Nephron (organoid): Measurements from ENCODE around the gene LRPAP1.
A peak's percentile ranks its signal among the peaks of the same experiment; 100 is the strongest.

Source experiments
- H3K27ac Mint-ChIP-seq, 3 experiments: 2 replicates each; pipeline ENCODE4 v1.8.0; 2020; ENCODE audit warnings: mixed read lengths in 3 of 3, mild to moderate bottlenecking in 2 of 3, moderate library complexity in 1 of 3
- H3K27me3 Mint-ChIP-seq: 2 replicates; pipeline ENCODE4 v1.8.0; 2021; ENCODE audit warnings: low read depth, mild to moderate bottlenecking, moderate library complexity, mixed read lengths
- H3K36me3 Mint-ChIP-seq: 2 replicates; pipeline ENCODE4 v1.8.0; 2020; ENCODE audit warnings: low read depth, mixed read lengths
- H3K4me1 Mint-ChIP-seq: 2 replicates; pipeline ENCODE4 v1.8.0; 2020; ENCODE audit warnings: mixed read lengths
- H3K4me3 Mint-ChIP-seq, 3 experiments: 2 replicates each; pipeline ENCODE4 v1.8.0; 2020; ENCODE audit warnings: mild to moderate bottlenecking in 3 of 3, mixed read lengths in 3 of 3, moderate library complexity in 2 of 3
- H3K9me3 Mint-ChIP-seq: 2 replicates; pipeline ENCODE4 v1.8.0; 2020; ENCODE audit warnings: mixed read lengths
- TF ChIP-seq, protein P1 (sequence below), 3 experiments: fragments of 200-600 bp; sonication (generic); IDR thresholded peaks; one replicate each; pipeline ENCODE4 v1.5.0; 2021; ENCODE audit warnings: antibody characterized with exemption in 3 of 3; ENCODE audit not compliant: unreplicated experiment in 3 of 3

Gene LRPAP1

DNA sequence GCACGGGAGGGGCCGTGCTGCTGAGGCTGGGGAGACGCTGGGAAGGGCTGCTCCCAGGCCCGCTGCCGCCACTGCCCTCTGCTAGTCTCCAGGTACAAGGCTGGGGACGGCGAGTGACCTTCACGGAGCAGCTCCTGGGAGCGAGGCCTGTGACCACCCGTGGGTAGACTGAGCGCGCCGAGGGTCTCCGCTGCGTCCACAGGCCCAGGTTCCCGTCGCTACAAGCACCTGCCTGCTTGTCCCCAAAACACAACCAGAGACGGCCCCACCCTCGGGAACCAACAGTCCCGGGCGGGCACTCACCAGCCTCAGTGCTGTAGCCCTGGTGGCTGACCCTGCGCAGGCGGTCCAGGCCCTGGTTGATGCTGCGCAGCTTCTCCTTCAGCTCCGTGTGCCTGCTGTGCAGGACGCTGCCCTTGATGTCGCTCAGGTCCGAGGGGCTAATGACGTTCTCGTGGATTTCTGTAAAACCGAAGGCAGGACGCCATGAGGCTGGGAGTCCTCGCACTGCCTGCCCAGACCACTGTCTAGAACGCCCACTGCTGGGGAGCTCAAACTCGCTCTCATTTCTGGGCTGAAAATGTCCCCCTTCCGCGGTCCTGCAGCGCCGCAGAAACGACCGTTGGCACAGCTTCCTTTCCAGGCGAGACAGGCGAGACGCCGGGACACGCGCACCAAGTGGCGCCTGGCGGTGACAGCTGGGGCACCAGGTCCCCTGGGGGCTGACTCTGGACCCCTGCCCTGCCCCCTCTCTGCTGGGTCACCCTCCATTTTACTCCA lies 14.3 kb downstream of the LRPAP1 start:
- no peak overlapping the region for H3K27ac Mint-ChIP-seq
- H3K9me3 Mint-ChIP-seq, result no peaks in the 10 kb centered on the region
- peaks cover 10% of the 10 kb centered on the region for H3K4me1 Mint-ChIP-seq
- H3K4me3 Mint-ChIP-seq, result no peak overlapping the region
- no peaks in the 10 kb centered on the region for H3K27me3 Mint-ChIP-seq
- peaks cover 38% of the 10 kb centered on the region for H3K36me3 Mint-ChIP-seq
- TF ChIP-seq, protein P1, sequence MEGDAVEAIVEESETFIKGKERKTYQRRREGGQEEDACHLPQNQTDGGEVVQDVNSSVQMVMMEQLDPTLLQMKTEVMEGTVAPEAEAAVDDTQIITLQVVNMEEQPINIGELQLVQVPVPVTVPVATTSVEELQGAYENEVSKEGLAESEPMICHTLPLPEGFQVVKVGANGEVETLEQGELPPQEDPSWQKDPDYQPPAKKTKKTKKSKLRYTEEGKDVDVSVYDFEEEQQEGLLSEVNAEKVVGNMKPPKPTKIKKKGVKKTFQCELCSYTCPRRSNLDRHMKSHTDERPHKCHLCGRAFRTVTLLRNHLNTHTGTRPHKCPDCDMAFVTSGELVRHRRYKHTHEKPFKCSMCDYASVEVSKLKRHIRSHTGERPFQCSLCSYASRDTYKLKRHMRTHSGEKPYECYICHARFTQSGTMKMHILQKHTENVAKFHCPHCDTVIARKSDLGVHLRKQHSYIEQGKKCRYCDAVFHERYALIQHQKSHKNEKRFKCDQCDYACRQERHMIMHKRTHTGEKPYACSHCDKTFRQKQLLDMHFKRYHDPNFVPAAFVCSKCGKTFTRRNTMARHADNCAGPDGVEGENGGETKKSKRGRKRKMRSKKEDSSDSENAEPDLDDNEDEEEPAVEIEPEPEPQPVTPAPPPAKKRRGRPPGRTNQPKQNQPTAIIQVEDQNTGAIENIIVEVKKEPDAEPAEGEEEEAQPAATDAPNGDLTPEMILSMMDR (IDR thresholded peaks at IDR 0.05; ENCODE audit: unreplicated experiment in 3 of 3), result no peak

DNA sequence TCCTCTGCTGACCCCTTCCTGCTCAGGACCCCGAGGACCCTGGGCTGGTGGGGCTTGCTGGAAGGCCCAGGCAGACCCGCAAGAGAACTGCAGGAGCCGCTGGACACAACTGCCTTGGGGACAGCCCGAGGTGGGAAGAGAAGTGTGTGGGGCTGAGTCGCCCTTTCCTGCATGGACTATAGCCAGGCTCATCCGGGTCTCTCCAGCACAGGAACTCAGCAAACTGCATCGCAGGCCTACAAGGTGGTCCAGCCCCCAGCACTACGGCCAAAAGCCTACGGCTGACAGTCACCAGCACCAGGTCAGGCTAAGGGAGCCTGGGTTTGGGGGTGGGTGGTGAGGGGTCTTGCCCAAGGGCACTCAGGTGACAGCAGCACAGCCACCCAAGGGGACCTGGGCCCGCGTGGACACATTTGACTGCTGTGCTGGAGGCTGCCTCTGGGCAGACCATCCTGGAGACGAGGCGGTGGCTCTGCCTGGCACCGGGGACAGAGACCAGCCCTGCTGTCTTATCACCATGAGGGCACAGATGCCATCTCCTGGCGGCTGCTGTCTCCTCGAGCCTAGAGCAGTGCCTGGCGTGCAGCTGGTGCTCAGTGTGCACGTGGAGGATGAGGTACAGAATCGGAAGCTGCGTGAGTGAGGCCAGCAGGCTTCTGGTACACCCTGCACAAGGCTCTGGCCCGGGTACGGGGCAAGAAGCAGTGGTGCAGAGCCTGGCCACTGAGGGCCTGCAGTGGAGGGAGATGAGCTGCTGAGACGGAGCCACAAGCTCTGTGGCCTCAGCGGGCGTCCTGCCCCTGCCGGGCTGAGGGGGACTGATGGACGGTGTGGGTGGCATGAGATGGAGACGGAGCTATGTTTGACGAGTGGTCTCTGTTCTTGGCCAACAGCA lies 15.1 kb downstream of the LRPAP1 start:
- TF ChIP-seq, protein P1 (IDR thresholded peaks at IDR 0.05; ENCODE audit: unreplicated experiment in 3 of 3), result no peak
- no peaks in the 10 kb centered on the region for H3K27me3 Mint-ChIP-seq
- peaks cover 10% of the 10 kb centered on the region for H3K4me1 Mint-ChIP-seq
- H3K27ac Mint-ChIP-seq, result no peak overlapping the region
- no peaks in the 10 kb centered on the region for H3K9me3 Mint-ChIP-seq
- no peak overlapping the region for H3K4me3 Mint-ChIP-seq
- H3K36me3 Mint-ChIP-seq, result peaks cover 46% of the 10 kb centered on the region

GRCh38 chr4:3516061-3516835 lies 16.0 kb downstream of the LRPAP1 start:
- H3K27me3 Mint-ChIP-seq, result no peaks in the 10 kb centered on the region
- H3K4me3 Mint-ChIP-seq, result no peak overlapping the region
- H3K4me1 Mint-ChIP-seq, result peaks cover 6% of the 10 kb centered on the region
- no peaks in the 10 kb centered on the region for H3K9me3 Mint-ChIP-seq
- no peak overlapping the region for H3K27ac Mint-ChIP-seq
- TF ChIP-seq, protein P1 (IDR thresholded peaks at IDR 0.05; ENCODE audit: unreplicated experiment in 3 of 3), result no peak
- peaks cover 51% of the 10 kb centered on the region for H3K36me3 Mint-ChIP-seq

- TF ChIP-seq, protein P1 (IDR thresholded peaks at IDR 0.05; ENCODE audit: unreplicated experiment in 3 of 3), result no peak
- Mint-ChIP-seq H3K9me3 (no peaks in the 10 kb centered on the region), H3K27ac (no peak overlapping the region), H3K36me3 (peaks cover 57% of the 10 kb centered on the region), H3K4me1 (peaks cover 6% of the 10 kb centered on the region), H3K27me3 (no peaks in the 10 kb centered on the region), H3K4me3 (no peak overlapping the region)
Observed at GRCh38 chr4:3515646-3516045, 16.6 kb downstream of the LRPAP1 start.

DNA sequence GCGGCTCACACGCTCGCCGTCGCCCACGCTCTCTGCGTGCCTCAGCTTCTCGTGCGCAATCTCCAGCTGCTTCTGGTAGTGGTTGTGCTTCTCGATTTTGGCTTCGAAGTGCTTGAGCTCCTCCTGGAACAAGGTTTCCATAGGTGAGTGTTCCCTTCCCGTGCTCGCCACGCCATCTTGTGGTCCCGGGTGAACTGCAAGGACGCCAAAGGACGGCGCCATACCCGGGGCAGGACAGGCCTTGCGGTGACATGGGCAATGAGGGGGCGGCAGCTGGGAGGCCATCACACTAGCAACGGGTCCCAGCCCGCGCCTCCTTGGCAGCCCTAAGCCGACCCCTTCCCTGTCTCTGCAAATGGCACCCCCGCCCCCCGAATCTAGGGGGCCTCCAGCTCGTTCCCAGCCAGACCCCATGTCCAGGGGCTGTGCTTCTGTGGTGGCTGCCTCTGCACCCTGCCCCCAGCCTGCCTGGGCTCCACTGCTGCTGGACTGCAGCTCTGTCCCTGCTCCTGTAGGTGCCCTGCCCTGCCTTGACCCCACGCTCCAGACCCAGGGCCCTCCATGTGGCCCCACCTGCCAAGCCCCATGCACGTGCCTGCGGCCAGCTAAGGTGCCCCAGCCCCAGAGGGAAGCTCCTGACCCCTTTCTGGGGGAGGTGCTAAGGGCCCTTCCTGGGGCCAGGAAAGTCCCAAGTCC lies 17.3 kb downstream of the LRPAP1 start:
- Mint-ChIP-seq H3K4me1 (no peaks in the 10 kb centered on the region), H3K27me3 (no peaks in the 10 kb centered on the region), H3K9me3 (no peaks in the 10 kb centered on the region), H3K4me3 (no peak overlapping the region), H3K36me3 (peaks cover 57% of the 10 kb centered on the region), H3K27ac (no peak overlapping the region)
- TF ChIP-seq, protein P1 (IDR thresholded peaks at IDR 0.05; ENCODE audit: unreplicated experiment in 3 of 3), result peak; percentile 31 to 35 (median 33)
